Left colon (tissue), 2 donors: Measurements from ENCODE around the gene CIAO2B. TPM values are rescaled to one million over a fixed set of nuclear protein-coding genes. Genes with fewer than 3 reads are reported as not detected.
A peak's percentile ranks its signal among the peaks of the same experiment; 100 is the strongest.

Experiments
- ATAC-seq: fragments of 200-7000 bp; cut with Tn5 transposase; one replicate; pipeline ENCODE4 v1.9.1; 2020; ENCODE audit warnings: mild to moderate bottlenecking, moderate library complexity
- DNase-seq, 2 donors: peaks; one replicate each; pipeline ENCODE4 v3.0.0-alpha.2; 2020
- intact Hi-C, 2 donors: fragments of 100-400 bp; cut with DNase I in 1 of 2; cut with micrococcal nuclease in 1 of 2; formaldehyde crosslinking; loops; one replicate each; pipeline versions ENCODE4 v1.11.2 to v1.14.0; 2022; cut with DNase I, micrococcal nuclease
- total RNA-seq, 2 donors: library from RNA; stranded (reverse); fragmentation: NEBNext Ultra II Directional; extraction: Animal tissue kit (Norgen Biotek cat#: 25700); gene quantifications; one replicate each; pipeline ENCODE4 v1.2.1, GENCODE V29; 2021
- donor health status: DM: no; HTN: no; CAD: no.
- donor health status: DM: yes; HTN: yes; CAD: no.

The CIAO2B gene
- total RNA-seq, 2 donors from 2014 or later = 82.7 to 109 TPM

GRCh38 chr16:66926171-66926947 lies 7.8 kb downstream of the CIAO2B start:
- ATAC-seq (no peak), DNase-seq (no peak)
- intact Hi-C loops = no loop called here

- DNase-seq (no peak), ATAC-seq (peak; percentile 15)
- intact Hi-C loops = no loop called here
These were observed 8.8 kb downstream of the CIAO2B start, which contains the start of gene RRAD for GRCh38 chr16:66925322-66925840. Gene RRAD, minus strand, starts transcription at chr16:66925535. Its CDS starts 356 bp downstream, at chr16:66925179.

- peak; percentile 81 for ATAC-seq
- peak in 1 of 2 donors; percentile 70 for DNase-seq
- intact Hi-C loops = no loop called here
These were observed 9.5 kb downstream of the CIAO2B start for GRCh38 chr16:66924527-66925321.

GRCh38 chr16:66923866-66924265 lies 10.3 kb downstream of the CIAO2B start:
- intact Hi-C loops = no loop called here
- peak; percentile 64 for ATAC-seq
- peak in 1 of 2 donors; percentile 68 for DNase-seq

- intact Hi-C loops = no loop called here
- DNase-seq (no peak), ATAC-seq (no peak)
These were observed 10.9 kb downstream of the CIAO2B start for GRCh38 chr16:66923247-66923731.

- intact Hi-C loops = no loop called here
- no peak for DNase-seq
- ATAC-seq = no peak
These were observed 12.3 kb downstream of the CIAO2B start for GRCh38 chr16:66921729-66922450.

- ATAC-seq = no peak
These were observed 13.1 kb downstream of the CIAO2B start for GRCh38 chr16:66920924-66921680.

GRCh38 chr16:66920299-66920590 lies 14.0 kb downstream of the CIAO2B start:
- ATAC-seq (no peak), DNase-seq (no peak)
- intact Hi-C loops = no loop called here

More at GRCh38 chr16:66920924-66921680, 13.1 kb downstream of the CIAO2B start:
- intact Hi-C loops = no loop called here
- no peak for DNase-seq

- intact Hi-C loops = no loop called here
- ATAC-seq (no peak), DNase-seq (no peak)
These were observed 14.5 kb downstream of the CIAO2B start for GRCh38 chr16:66919569-66920298.

GRCh38 chr16:66918803-66919568 lies 15.2 kb downstream of the CIAO2B start, which contains the start of gene CDH16:
Gene CDH16, minus strand, starts transcription at chr16:66918885. Its CDS starts 820 bp downstream, at chr16:66918065.
- intact Hi-C loops = no loop called here
- no peak for DNase-seq
- peak; percentile 36 for ATAC-seq

GRCh38 chr16:66918355-66918754 lies 15.8 kb downstream of the CIAO2B start:
- DNase-seq (no peak), ATAC-seq (no peak)
- intact Hi-C loops = no loop called here

GRCh38 chr16:66917741-66918140 lies 16.5 kb downstream of the CIAO2B start:
- intact Hi-C loops = no loop called here
- no peak for ATAC-seq

GRCh38 chr16:66916518-66916917 lies 17.7 kb downstream of the CIAO2B start:
- ATAC-seq (no peak), DNase-seq (no peak)
- intact Hi-C loops = no loop called here

More at GRCh38 chr16:66917741-66918140, 16.5 kb downstream of the CIAO2B start:
- DNase-seq = no peak

GRCh38 chr16:66915041-66915440 lies 19.2 kb downstream of the CIAO2B start:
- ATAC-seq = no peak
- DNase-seq = no peak

GRCh38 chr16:66914541-66914940 lies 19.7 kb downstream of the CIAO2B start:
- no peak for ATAC-seq
- intact Hi-C loops = no loop called here
- DNase-seq = no peak

More at GRCh38 chr16:66915041-66915440, 19.2 kb downstream of the CIAO2B start:
- intact Hi-C loops = no loop called here

- ATAC-seq = no peak
- intact Hi-C loops = no loop called here
- no peak for DNase-seq
These were observed 20.5 kb downstream of the CIAO2B start for GRCh38 chr16:66913711-66914110.

GRCh38 chr16:66913081-66913480 lies 21.1 kb downstream of the CIAO2B start:
- ATAC-seq = no peak
- DNase-seq = no peak
- intact Hi-C loops = no loop called here
